ENCODE data around the gene INTS7. TPM values are rescaled to one million over a fixed set of nuclear protein-coding genes. Genes with fewer than 3 reads are reported as not detected.

The INTS7 gene
- total RNA-seq, 2 donors from 2014 or later: 6.6 to 8.6 TPM

DNA sequence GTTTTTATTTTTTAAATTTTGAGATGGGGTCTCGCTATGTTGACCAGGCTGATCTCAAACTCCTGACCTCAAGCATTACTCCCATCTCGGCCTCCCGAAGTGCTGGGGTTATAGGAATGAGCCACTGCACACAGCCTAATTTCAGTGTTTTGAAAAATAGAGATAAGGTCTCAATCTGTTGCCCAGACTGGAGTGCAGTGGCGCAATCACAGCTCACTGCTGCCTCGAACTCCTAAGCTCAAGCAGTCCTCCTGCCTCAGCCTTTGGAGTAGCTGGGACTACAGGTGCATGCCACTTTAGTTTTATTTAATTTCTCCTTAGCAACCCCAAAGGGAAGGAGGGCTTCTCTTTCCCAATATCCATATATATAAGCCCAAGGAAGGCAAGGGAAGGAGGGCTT is 141.0 kb downstream of the INTS7 start:
- Histone ChIP-seq H3K27me3 (no peaks in the 10 kb centered on the region), H3K27ac (peak overlapping the region in 3 of 4 donors; percentile 43 to 73 (median 67)), H3K9me3 (no peaks in the 10 kb centered on the region), H3K4me1 (peaks cover 32% of the 10 kb centered on the region), H3K36me3 (replicated peaks in 1 of 2; ENCODE audit: insufficient read depth in 1 of 2, low read depth in 2 of 2) (no peaks in the 10 kb centered on the region), H3K4me3 (no peak overlapping the region)
- no peak for TF ChIP-seq POLR2A (IDR thresholded peaks at IDR 0.05)
- TF ChIP-seq, protein P1, sequence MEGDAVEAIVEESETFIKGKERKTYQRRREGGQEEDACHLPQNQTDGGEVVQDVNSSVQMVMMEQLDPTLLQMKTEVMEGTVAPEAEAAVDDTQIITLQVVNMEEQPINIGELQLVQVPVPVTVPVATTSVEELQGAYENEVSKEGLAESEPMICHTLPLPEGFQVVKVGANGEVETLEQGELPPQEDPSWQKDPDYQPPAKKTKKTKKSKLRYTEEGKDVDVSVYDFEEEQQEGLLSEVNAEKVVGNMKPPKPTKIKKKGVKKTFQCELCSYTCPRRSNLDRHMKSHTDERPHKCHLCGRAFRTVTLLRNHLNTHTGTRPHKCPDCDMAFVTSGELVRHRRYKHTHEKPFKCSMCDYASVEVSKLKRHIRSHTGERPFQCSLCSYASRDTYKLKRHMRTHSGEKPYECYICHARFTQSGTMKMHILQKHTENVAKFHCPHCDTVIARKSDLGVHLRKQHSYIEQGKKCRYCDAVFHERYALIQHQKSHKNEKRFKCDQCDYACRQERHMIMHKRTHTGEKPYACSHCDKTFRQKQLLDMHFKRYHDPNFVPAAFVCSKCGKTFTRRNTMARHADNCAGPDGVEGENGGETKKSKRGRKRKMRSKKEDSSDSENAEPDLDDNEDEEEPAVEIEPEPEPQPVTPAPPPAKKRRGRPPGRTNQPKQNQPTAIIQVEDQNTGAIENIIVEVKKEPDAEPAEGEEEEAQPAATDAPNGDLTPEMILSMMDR (IDR thresholded peaks at IDR 0.05): no peak
- ATAC-seq (no peak), DNase-seq (no peak)
- 77 to 82% methylated on average over 5 of the region's 5 CpGs for WGBS, 2 donors
- intact Hi-C loops (cut with DNase I): no loop called here

DNA sequence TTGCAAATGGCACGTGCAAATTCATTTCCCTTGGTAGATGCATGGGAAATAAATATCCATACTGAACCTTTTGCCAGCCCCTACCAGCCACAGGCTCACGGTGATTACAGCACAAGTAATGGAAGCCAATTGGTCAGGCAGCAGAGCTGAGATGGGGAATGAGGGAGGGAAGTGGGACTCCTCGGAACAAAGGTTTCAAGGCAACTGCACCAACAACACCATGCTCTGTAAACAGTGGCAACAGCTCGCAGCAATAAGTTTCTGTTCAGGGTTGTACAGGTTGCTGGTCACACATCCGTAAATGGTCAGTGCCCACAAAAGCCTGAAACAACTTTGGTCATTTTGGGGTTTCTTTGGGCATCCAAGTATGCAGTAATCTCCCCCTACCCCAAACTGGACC is 142.1 kb downstream of the INTS7 start:
- no peak for ATAC-seq
- no peaks in the 10 kb centered on the region for H3K9me3 ChIP-seq
- no peaks in the 10 kb centered on the region for H3K36me3 ChIP-seq (replicated peaks in 1 of 2; ENCODE audit: insufficient read depth in 1 of 2, low read depth in 2 of 2)
- WGBS, 2 donors: 81 to 85% methylated on average over 5 of the region's 5 CpGs
- H3K27ac ChIP-seq: peak overlapping the region in 1 of 4 donors; percentile 28
- peaks cover 32% of the 10 kb centered on the region for H3K4me1 ChIP-seq
- no peak for DNase-seq
- intact Hi-C loops (cut with DNase I): no loop called here
- no peak overlapping the region for H3K4me3 ChIP-seq
- TF ChIP-seq POLR2A (IDR thresholded peaks at IDR 0.05): no peak
- TF ChIP-seq, protein P1 (IDR thresholded peaks at IDR 0.05): no peak
- H3K27me3 ChIP-seq: no peaks in the 10 kb centered on the region

DNA sequence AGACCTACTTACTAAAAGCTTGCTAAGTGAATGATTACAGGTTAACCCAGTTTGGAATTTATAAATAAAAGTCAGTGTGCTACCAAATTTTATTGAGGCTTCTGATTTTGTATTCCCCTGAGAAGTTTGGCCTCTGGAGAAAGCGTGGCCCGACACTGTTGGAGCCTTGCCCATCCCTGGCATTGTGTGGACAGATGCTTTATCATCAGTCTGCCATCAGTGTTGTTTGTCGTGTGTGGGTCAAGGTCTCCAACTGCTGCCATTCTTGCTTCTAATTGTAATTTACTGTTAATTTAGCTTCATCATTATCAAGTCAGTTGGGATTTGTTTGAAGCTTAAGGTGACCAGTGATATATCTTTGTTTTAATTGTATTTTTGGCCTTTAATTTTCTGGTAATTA is 142.8 kb downstream of the INTS7 start:
- 7 to 9% methylated on average over 3 of the region's 3 CpGs for WGBS, 2 donors
- H3K4me3 ChIP-seq: no peak overlapping the region
- H3K9me3 ChIP-seq: no peaks in the 10 kb centered on the region
- intact Hi-C loops (cut with DNase I): no loop called here
- TF ChIP-seq, protein P1 (IDR thresholded peaks at IDR 0.05): no peak
- TF ChIP-seq POLR2A (IDR thresholded peaks at IDR 0.05): no peak
- no peaks in the 10 kb centered on the region for H3K27me3 ChIP-seq
- H3K4me1 ChIP-seq: peaks cover 32% of the 10 kb centered on the region
- no peaks in the 10 kb centered on the region for H3K36me3 ChIP-seq (replicated peaks in 1 of 2; ENCODE audit: insufficient read depth in 1 of 2, low read depth in 2 of 2)
- ATAC-seq: no peak
- DNase-seq: peak in 1 of 4 donors; percentile 30
- H3K27ac ChIP-seq: no peak overlapping the region

DNA sequence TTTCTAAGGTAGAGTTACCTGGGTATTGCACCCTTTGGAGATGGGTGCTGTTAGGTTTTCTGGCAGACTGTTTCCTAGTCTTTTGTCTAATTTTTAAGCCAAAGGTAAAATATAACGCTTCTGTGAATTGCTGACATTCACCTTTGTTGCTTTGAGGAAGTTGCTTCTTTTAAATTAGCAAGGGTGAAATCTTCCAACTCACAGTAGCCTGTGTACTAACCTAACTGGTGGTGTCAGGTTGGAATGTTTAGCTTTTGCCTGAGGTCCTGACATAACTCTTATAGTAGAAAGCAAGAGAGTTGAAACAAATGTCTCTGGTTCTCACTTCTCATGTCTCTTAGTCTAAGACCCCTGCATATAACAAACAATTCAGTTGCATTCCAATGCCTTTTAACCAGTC is 143.6 kb downstream of the INTS7 start:
- WGBS, 2 donors: 44 to 63% methylated on average over 1 of the region's 1 CpG
- ATAC-seq: no peak

More for the DNA sequence above, 143.6 kb downstream of the INTS7 start:
- intact Hi-C loops (cut with DNase I): no loop called here
- no peaks in the 10 kb centered on the region for H3K27me3 ChIP-seq
- peaks cover 32% of the 10 kb centered on the region for H3K4me1 ChIP-seq
- H3K27ac ChIP-seq: peak overlapping the region in 2 of 4 donors; percentile 13 to 54
- TF ChIP-seq, protein P1 (IDR thresholded peaks at IDR 0.05): no peak
- no peak for TF ChIP-seq POLR2A (IDR thresholded peaks at IDR 0.05)
- H3K4me3 ChIP-seq: no peak overlapping the region
- DNase-seq: no peak
- no peaks in the 10 kb centered on the region for H3K9me3 ChIP-seq
- no peaks in the 10 kb centered on the region for H3K36me3 ChIP-seq (replicated peaks in 1 of 2; ENCODE audit: insufficient read depth in 1 of 2, low read depth in 2 of 2)

Small RNA genes within 50 kb of the gene (microRNA-seq; reads per million reads assigned to microRNA genes)
- gene MIR3122 (ENCODE audit: borderline number of aligned reads in 2 of 2, borderline replicate concordance in 2 of 2): 0 reads per million in 2 donors

Small RNA genes within 50 kb of the gene (small RNA-seq; reads per million reads assigned to genes)
- gene MIR3122 (not detected), gene RF00568 (not detected)

Other genes starting within 250 kb of the INTS7 start
- 10 to 100 TPM; 24.4 to 50.1 TPM for gene LPGAT1, start 204.8 kb downstream of the INTS7 start, total RNA-seq
- under 1 TPM in 1 of 2 donors, not detected in 1; under 0.01 TPM for gene DTL, start 191 bp upstream of the INTS7 start, total RNA-seq
- gene PPP2R5A, start 249.9 kb upstream of the INTS7 start, total RNA-seq: 10 to 100 TPM; 30.3 to 32.7 TPM